Measurements from ENCODE around the gene ABCA6. TPM values are rescaled to one million over a fixed set of nuclear protein-coding genes. Genes with fewer than 3 reads are reported as not detected.

Gene ABCA6
- total RNA-seq (12.9 and 23.1 TPM in 2 replicates), polyA plus RNA-seq (4.2 and 4.3 TPM in 2 replicates), polyA minus RNA-seq (ENCODE audit: low replicate concordance) (0.43 and 0.82 TPM in 2 replicates)
- 2.7 and 2.9 TPM in 2 replicates for polyA plus RNA-seq (2012)

GRCh38 chr17:69141431-69142174 is at the start of gene ABCA6:
ABCA6 (minus strand) TSS chr17:69141895; CDS start chr17:69140703, 1,192 bp downstream.
- Histone ChIP-seq H2AFZ (ENCODE audit: low read length) (peak within 1 kb of the TSS; percentile 13), H4K20me1 (ENCODE audit: control insufficient read depth, extremely low read depth, insufficient read depth, low read length) (no peaks in the 10 kb centered on the region), H3K9ac (ENCODE audit: insufficient read depth, low read length) (no peak within 1 kb of the TSS), H3K4me2 (ENCODE audit: extremely low read depth, insufficient read depth, low read length) (peak within 1 kb of the TSS; percentile 21), H3K27ac (ENCODE audit: insufficient read depth, low read length) (peak within 1 kb of the TSS; percentile 40), H3K36me3 (ENCODE audit: control insufficient read depth, insufficient read depth, low read length) (no peaks in the 10 kb centered on the region), H3K4me1 (ENCODE audit: control insufficient read depth, extremely low read depth, insufficient read depth, low read length) (peaks cover 2% of the 10 kb centered on the region), H3K4me3 (replicated peaks in 1 of 4; ENCODE audit: control extremely low read depth in 1 of 4, insufficient read depth in 1 of 4, low read depth in 3 of 4, low read length in 4 of 4) (peak within 1 kb of the TSS in 3 of 4 experiments; percentile 29 to 80 (median 56)), H3K79me2 (ENCODE audit: control insufficient read depth, insufficient read depth, low read length) (no peaks in the 10 kb centered on the region), H3K27me3 (ENCODE audit: control insufficient read depth, insufficient read depth, low read length) (no peaks in the 10 kb centered on the region), H3K9me3 (ENCODE audit: control insufficient read depth, insufficient read depth, low read depth, low read length) (no peaks in the 10 kb centered on the region)
- no peak for TF ChIP-seq CTCF (conservative IDR thresholded peaks at IDR 0.05 in 1 of 2, IDR thresholded peaks at IDR 0.05 in 1 of 2; ENCODE audit: low read depth in 1 of 2, low read length in 2 of 2)
- no peak for TF ChIP-seq EZH2 (IDR thresholded peaks at IDR 0.05; ENCODE audit: low read length, missing control alignments)
- DNase-seq (ENCODE audit: low read depth in 2 of 2), result peak; percentile 25 to 85

GRCh38 chr17:69188796-69189195 is 47.1 kb upstream of the ABCA6 start:
- H3K9me3 ChIP-seq (ENCODE audit: control insufficient read depth, insufficient read depth, low read depth, low read length), result no peaks in the 10 kb centered on the region
- H3K4me2 ChIP-seq (ENCODE audit: extremely low read depth, insufficient read depth, low read length), result no peak overlapping the region
- H3K4me3 ChIP-seq (replicated peaks in 1 of 4; ENCODE audit: control extremely low read depth in 1 of 4, insufficient read depth in 1 of 4, low read depth in 3 of 4, low read length in 4 of 4), result no peak overlapping the region
- H3K27ac ChIP-seq (ENCODE audit: insufficient read depth, low read length), result no peak overlapping the region
- H3K36me3 ChIP-seq (ENCODE audit: control insufficient read depth, insufficient read depth, low read length), result no peaks in the 10 kb centered on the region
- H3K4me1 ChIP-seq (ENCODE audit: control insufficient read depth, extremely low read depth, insufficient read depth, low read length), result no peaks in the 10 kb centered on the region
- no peak overlapping the region for H3K9ac ChIP-seq (ENCODE audit: insufficient read depth, low read length)
- no peaks in the 10 kb centered on the region for H3K27me3 ChIP-seq (ENCODE audit: control insufficient read depth, insufficient read depth, low read length)
- H2AFZ ChIP-seq (ENCODE audit: low read length), result no peak overlapping the region
- H3K79me2 ChIP-seq (ENCODE audit: control insufficient read depth, insufficient read depth, low read length), result no peaks in the 10 kb centered on the region
- no peak for DNase-seq (ENCODE audit: low read depth in 2 of 2)
- TF ChIP-seq CTCF (conservative IDR thresholded peaks at IDR 0.05 in 1 of 2, IDR thresholded peaks at IDR 0.05 in 1 of 2; ENCODE audit: low read depth in 1 of 2, low read length in 2 of 2) (no peak), EZH2 (IDR thresholded peaks at IDR 0.05; ENCODE audit: low read length, missing control alignments) (no peak)
- H4K20me1 ChIP-seq (ENCODE audit: control insufficient read depth, extremely low read depth, insufficient read depth, low read length), result no peaks in the 10 kb centered on the region

GRCh38 chr17:69188064-69188463 is 46.4 kb upstream of the ABCA6 start:
- Histone ChIP-seq H3K4me3 (replicated peaks in 1 of 4; ENCODE audit: control extremely low read depth in 1 of 4, insufficient read depth in 1 of 4, low read depth in 3 of 4, low read length in 4 of 4) (no peak overlapping the region), H3K79me2 (ENCODE audit: control insufficient read depth, insufficient read depth, low read length) (no peaks in the 10 kb centered on the region), H3K4me1 (ENCODE audit: control insufficient read depth, extremely low read depth, insufficient read depth, low read length) (no peaks in the 10 kb centered on the region), H3K36me3 (ENCODE audit: control insufficient read depth, insufficient read depth, low read length) (no peaks in the 10 kb centered on the region), H3K9ac (ENCODE audit: insufficient read depth, low read length) (no peak overlapping the region), H3K4me2 (ENCODE audit: extremely low read depth, insufficient read depth, low read length) (no peak overlapping the region), H3K9me3 (ENCODE audit: control insufficient read depth, insufficient read depth, low read depth, low read length) (no peaks in the 10 kb centered on the region), H2AFZ (ENCODE audit: low read length) (no peak overlapping the region), H4K20me1 (ENCODE audit: control insufficient read depth, extremely low read depth, insufficient read depth, low read length) (no peaks in the 10 kb centered on the region), H3K27ac (ENCODE audit: insufficient read depth, low read length) (no peak overlapping the region), H3K27me3 (ENCODE audit: control insufficient read depth, insufficient read depth, low read length) (no peaks in the 10 kb centered on the region)
- DNase-seq (ENCODE audit: low read depth in 2 of 2), result no peak
- TF ChIP-seq EZH2 (IDR thresholded peaks at IDR 0.05; ENCODE audit: low read length, missing control alignments), result no peak
- TF ChIP-seq CTCF (conservative IDR thresholded peaks at IDR 0.05 in 1 of 2, IDR thresholded peaks at IDR 0.05 in 1 of 2; ENCODE audit: low read depth in 1 of 2, low read length in 2 of 2), result no peak
